GM19397 (cell line): ENCODE measurements around the gene UVSSA.

ENCODE experiments used
- ATAC-seq: cut with Tn5 transposase; IDR thresholded peaks from one replicate; pipeline ENCODE4 v1.9.1; 2021; ENCODE audit warnings: mild to moderate bottlenecking, moderate library complexity; ENCODE audit not compliant: unreplicated experiment

Gene UVSSA

GRCh38 chr4:1346781-1347409 lies at the start of gene UVSSA:
Gene UVSSA (plus strand): TSS chr4:1347208. CDS start chr4:1348092, 884 bp downstream.
- peak; percentile 93 for ATAC-seq

GRCh38 chr4:1297456-1298325 lies 49.3 kb upstream of the UVSSA start:
- ATAC-seq: no peak

GRCh38 chr4:1298461-1298860 lies 48.5 kb upstream of the UVSSA start:
- ATAC-seq: no peak

GRCh38 chr4:1299301-1299860 lies 47.6 kb upstream of the UVSSA start:
- ATAC-seq: no peak

GRCh38 chr4:1300466-1301455 lies 46.2 kb upstream of the UVSSA start:
- no peak for ATAC-seq

GRCh38 chr4:1302159-1302558 lies 44.8 kb upstream of the UVSSA start:
- no peak for ATAC-seq

- no peak for ATAC-seq
These were observed 41.7 kb upstream of the UVSSA start for GRCh38 chr4:1305261-1305711.

GRCh38 chr4:1305781-1306455 lies 41.1 kb upstream of the UVSSA start:
- no peak for ATAC-seq

GRCh38 chr4:1307951-1308735 lies 38.9 kb upstream of the UVSSA start:
- ATAC-seq: no peak

GRCh38 chr4:1309261-1310010 lies 37.6 kb upstream of the UVSSA start:
- ATAC-seq: peak; percentile 89

- no peak for ATAC-seq
These were observed 36.8 kb upstream of the UVSSA start for GRCh38 chr4:1310031-1310795.

GRCh38 chr4:1310796-1311631 lies 36.0 kb upstream of the UVSSA start:
- ATAC-seq: no peak

GRCh38 chr4:1312821-1313640 lies 34.0 kb upstream of the UVSSA start:
- no peak for ATAC-seq

GRCh38 chr4:1315306-1315705 lies 31.7 kb upstream of the UVSSA start:
- ATAC-seq: no peak

GRCh38 chr4:1315836-1316536 lies 31.0 kb upstream of the UVSSA start:
- ATAC-seq: no peak
